ENCODE measurements around the gene MIOS.

DNA sequence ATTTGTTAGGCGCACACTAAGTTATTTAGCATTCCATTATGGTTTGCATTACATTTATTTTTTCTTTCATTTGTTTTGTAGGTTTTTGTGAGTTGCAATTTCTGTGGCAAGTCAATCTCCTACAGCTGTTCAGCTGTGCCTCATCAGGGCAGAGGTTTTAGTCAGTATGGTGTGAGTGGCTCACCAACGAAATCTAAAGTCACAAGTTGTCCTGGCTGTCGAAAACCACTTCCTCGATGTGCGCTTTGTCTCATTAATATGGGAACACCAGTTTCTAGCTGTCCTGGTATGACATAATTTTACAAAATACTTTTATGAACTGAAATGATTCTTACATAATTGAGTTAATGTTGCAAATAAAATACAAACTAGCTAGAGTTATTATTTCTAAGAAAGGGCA, 29.5 kb downstream of the MIOS start:
- TF ChIP-seq, protein P1, sequence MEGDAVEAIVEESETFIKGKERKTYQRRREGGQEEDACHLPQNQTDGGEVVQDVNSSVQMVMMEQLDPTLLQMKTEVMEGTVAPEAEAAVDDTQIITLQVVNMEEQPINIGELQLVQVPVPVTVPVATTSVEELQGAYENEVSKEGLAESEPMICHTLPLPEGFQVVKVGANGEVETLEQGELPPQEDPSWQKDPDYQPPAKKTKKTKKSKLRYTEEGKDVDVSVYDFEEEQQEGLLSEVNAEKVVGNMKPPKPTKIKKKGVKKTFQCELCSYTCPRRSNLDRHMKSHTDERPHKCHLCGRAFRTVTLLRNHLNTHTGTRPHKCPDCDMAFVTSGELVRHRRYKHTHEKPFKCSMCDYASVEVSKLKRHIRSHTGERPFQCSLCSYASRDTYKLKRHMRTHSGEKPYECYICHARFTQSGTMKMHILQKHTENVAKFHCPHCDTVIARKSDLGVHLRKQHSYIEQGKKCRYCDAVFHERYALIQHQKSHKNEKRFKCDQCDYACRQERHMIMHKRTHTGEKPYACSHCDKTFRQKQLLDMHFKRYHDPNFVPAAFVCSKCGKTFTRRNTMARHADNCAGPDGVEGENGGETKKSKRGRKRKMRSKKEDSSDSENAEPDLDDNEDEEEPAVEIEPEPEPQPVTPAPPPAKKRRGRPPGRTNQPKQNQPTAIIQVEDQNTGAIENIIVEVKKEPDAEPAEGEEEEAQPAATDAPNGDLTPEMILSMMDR (conservative IDR thresholded peaks at IDR 0.05; ENCODE audit: low read depth, low read length) = no peak
- TF ChIP-seq MXI1 (IDR thresholded peaks at IDR 0.05; ENCODE audit: borderline replicate concordance, low read depth, low read length) = no peak
- no peak for TF ChIP-seq SMC3 (IDR thresholded peaks at IDR 0.05; ENCODE audit: low read depth, low read length)
- no peak for TF ChIP-seq CEBPB (IDR thresholded peaks at IDR 0.05; ENCODE audit: low read depth, low read length)
- TF ChIP-seq POLR2A (IDR thresholded peaks at IDR 0.05; ENCODE audit: low read depth, low read length) = no peak
- TF ChIP-seq RAD21 (IDR thresholded peaks at IDR 0.05; ENCODE audit: low read length) = no peak
- TF ChIP-seq, protein P2, sequence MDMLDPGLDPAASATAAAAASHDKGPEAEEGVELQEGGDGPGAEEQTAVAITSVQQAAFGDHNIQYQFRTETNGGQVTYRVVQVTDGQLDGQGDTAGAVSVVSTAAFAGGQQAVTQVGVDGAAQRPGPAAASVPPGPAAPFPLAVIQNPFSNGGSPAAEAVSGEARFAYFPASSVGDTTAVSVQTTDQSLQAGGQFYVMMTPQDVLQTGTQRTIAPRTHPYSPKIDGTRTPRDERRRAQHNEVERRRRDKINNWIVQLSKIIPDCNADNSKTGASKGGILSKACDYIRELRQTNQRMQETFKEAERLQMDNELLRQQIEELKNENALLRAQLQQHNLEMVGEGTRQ (IDR thresholded peaks at IDR 0.05; ENCODE audit: low read depth, low read length) = no peak
- no peak for TF ChIP-seq BHLHE40 (IDR thresholded peaks at IDR 0.05; ENCODE audit: low read depth, low read length)
- no peak for TF ChIP-seq RCOR1 (IDR thresholded peaks at IDR 0.05; ENCODE audit: insufficient replicate concordance, low read length)
